ENCODE measurements around the gene CNTN4.

CNTN4 gene

GRCh38 chr3:2589336-2589969 is 490.8 kb downstream of the CNTN4 start:
- DNase-seq (ENCODE audit: low read depth) = no peak

GRCh38 chr3:2595486-2595885 is 496.8 kb downstream of the CNTN4 start:
- DNase-seq (ENCODE audit: low read depth) = no peak

GRCh38 chr3:2597615-2598014 is 498.9 kb downstream of the CNTN4 start:
- DNase-seq (ENCODE audit: low read depth) = no peak

- no peak for DNase-seq (ENCODE audit: low read depth)
These were observed 500.8 kb downstream of the CNTN4 start for GRCh38 chr3:2599471-2599870.

- DNase-seq (ENCODE audit: low read depth) = no peak
These were observed 505.1 kb downstream of the CNTN4 start for GRCh38 chr3:2603692-2604289.

- no peak for DNase-seq (ENCODE audit: low read depth)
These were observed 515.9 kb downstream of the CNTN4 start for GRCh38 chr3:2614578-2614977.

GRCh38 chr3:2615080-2615479 is 516.4 kb downstream of the CNTN4 start:
- no peak for DNase-seq (ENCODE audit: low read depth)

- DNase-seq (ENCODE audit: low read depth) = no peak
These were observed 524.8 kb downstream of the CNTN4 start for GRCh38 chr3:2623436-2623835.

GRCh38 chr3:2628117-2628516 is 529.5 kb downstream of the CNTN4 start:
- DNase-seq (ENCODE audit: low read depth) = no peak

- no peak for DNase-seq (ENCODE audit: low read depth)
These were observed 536.8 kb downstream of the CNTN4 start for GRCh38 chr3:2635511-2635910.

- no peak for DNase-seq (ENCODE audit: low read depth)
These were observed 544.9 kb downstream of the CNTN4 start for GRCh38 chr3:2643606-2644005.

- DNase-seq (ENCODE audit: low read depth) = no peak
These were observed 546.3 kb downstream of the CNTN4 start for GRCh38 chr3:2645001-2645400.

- no peak for DNase-seq (ENCODE audit: low read depth)
These were observed 552.1 kb downstream of the CNTN4 start for GRCh38 chr3:2650746-2651145.

GRCh38 chr3:2652386-2652785 is 553.7 kb downstream of the CNTN4 start:
- no peak for DNase-seq (ENCODE audit: low read depth)

- no peak for DNase-seq (ENCODE audit: low read depth)
These were observed 555.0 kb downstream of the CNTN4 start for GRCh38 chr3:2653706-2654105.

GRCh38 chr3:2655229-2655701 is 556.6 kb downstream of the CNTN4 start:
- DNase-seq (ENCODE audit: low read depth) = no peak

GRCh38 chr3:2656806-2657777 is 558.4 kb downstream of the CNTN4 start:
- no peak for DNase-seq (ENCODE audit: low read depth)

GRCh38 chr3:2657971-2658370 is 559.3 kb downstream of the CNTN4 start:
- no peak for DNase-seq (ENCODE audit: low read depth)

GRCh38 chr3:2659896-2660295 is 561.2 kb downstream of the CNTN4 start:
- DNase-seq (ENCODE audit: low read depth) = no peak

- DNase-seq (ENCODE audit: low read depth) = no peak
These were observed 562.4 kb downstream of the CNTN4 start for GRCh38 chr3:2661078-2661477.

- DNase-seq (ENCODE audit: low read depth) = no peak
These were observed 578.8 kb downstream of the CNTN4 start for GRCh38 chr3:2677501-2677900.

GRCh38 chr3:2680236-2680635 is 581.6 kb downstream of the CNTN4 start:
- no peak for DNase-seq (ENCODE audit: low read depth)

GRCh38 chr3:2684046-2684445 is 585.4 kb downstream of the CNTN4 start:
- DNase-seq (ENCODE audit: low read depth) = no peak

Data from non-pigmented ciliary epithelial cell (primary cell).